Endothelial cell of umbilical vein (primary cell): ENCODE data around the gene SDF4. TPM values are rescaled to one million over a fixed set of nuclear protein-coding genes. Genes with fewer than 3 reads are reported as not detected.

Experiments
- BruUV-seq: library from RNA; stranded (reverse); fragments of 400-500 nt; replicated peaks from 2 replicates; lab custom pipeline; 2021; lab: Mats Ljungman, UMichigan
- CTCF ChIA-PET: fragments of 300-600, 350-600 bp; sonication (Branson Sonifier 250); formaldehyde crosslinking; loops from one replicate; lab custom pipeline; 2021; ENCODE audit warnings: antibody characterized with exemption, inconsistent platforms; lab: Charles Lee
- POLR2A ChIA-PET: fragments of 300-600, 350-600 bp; sonication (Branson Sonifier 250); formaldehyde crosslinking; loops from one replicate; lab custom pipeline; 2021; ENCODE audit warnings: antibody characterized with exemption, inconsistent platforms; lab: Charles Lee
- DNase-seq: peaks from one replicate; pipeline ENCODE4 v3.0.0-alpha.2; 2011; ENCODE audit warnings: low read depth, low spot score
- FAIRE-seq: peaks from 2 replicates; lab custom pipeline; 2011; peaks lifted over from hg19 to GRCh38; lab: Jason Lieb, UNC
- H2AFZ ChIP-seq: 2 replicates; pipeline ENCODE4 v1.6.0; 2012; ENCODE audit warnings: low read depth, low read length, control low read depth, inconsistent platforms
- H3K27ac ChIP-seq: 2 replicates; pipeline ENCODE4 v1.5.1; 2011; ENCODE audit warnings: low read depth, mild to moderate bottlenecking, control low read depth, low read length, moderate library complexity; ENCODE audit not compliant: insufficient read depth
- H3K27me3 ChIP-seq, 2 experiments: 2 replicates each; pipeline versions ENCODE4 v1.6.0 to v1.6.1; 2011; ENCODE audit warnings: low read length in 2 of 2, mixed read lengths in 1 of 2; ENCODE audit not compliant: control insufficient read depth in 2 of 2, insufficient read depth in 2 of 2
- H3K36me3 ChIP-seq, 2 experiments: 2 replicates in 1 of 2; 3 replicates in 1 of 2; pipeline ENCODE4 v1.5.1; 2011; ENCODE audit warnings: low read length in 2 of 2, mild to moderate bottlenecking in 1 of 2, moderate library complexity in 1 of 2; ENCODE audit not compliant: control insufficient read depth in 2 of 2, insufficient read depth in 2 of 2; ENCODE audit errors: extremely low read depth in 1 of 2
- H3K4me1 ChIP-seq: 3 replicates; pipeline ENCODE4 v1.5.1; 2011; ENCODE audit warnings: mild to moderate bottlenecking, low read length; ENCODE audit not compliant: control insufficient read depth, insufficient read depth; ENCODE audit errors: extremely low read depth
- H3K4me2 ChIP-seq: 2 replicates; pipeline ENCODE4 v1.6.1; 2011; ENCODE audit warnings: low read length, control low read depth, mixed read lengths; ENCODE audit not compliant: insufficient read depth
- H3K4me3 ChIP-seq, 3 experiments: fragments of 200-600 bp in 1 of 3; sonication (generic), shearing (Covaris generic) in 1 of 3; replicated peaks in 1 of 3; 2 replicates each; pipeline ENCODE4 v1.5.1; 2011 to 2016; ENCODE audit warnings: control low read depth in 3 of 3, low read length in 3 of 3, mild to moderate bottlenecking in 2 of 3, inconsistent platforms in 1 of 3, low read depth in 1 of 3, moderate library complexity in 1 of 3; ENCODE audit not compliant: insufficient read depth in 1 of 3
- H3K79me2 ChIP-seq: 2 replicates; pipeline ENCODE4 v1.6.0; 2012; ENCODE audit warnings: low read length, inconsistent platforms; ENCODE audit not compliant: control insufficient read depth, insufficient read depth
- H3K9ac ChIP-seq: replicated peaks from 2 replicates; pipeline ENCODE3; 2011; ENCODE audit warnings: low read length, control low read depth; ENCODE audit not compliant: insufficient read depth; ENCODE audit errors: extremely low read depth
- H3K9me1 ChIP-seq: replicated peaks from 3 replicates; pipeline ENCODE4 v1.6.0; 2011; ENCODE audit warnings: mild to moderate bottlenecking, low read length; ENCODE audit not compliant: control insufficient read depth, insufficient read depth; ENCODE audit errors: extremely low read depth
- H3K9me3 ChIP-seq: replicated peaks from 2 replicates; pipeline ENCODE4 v1.5.1; 2012; ENCODE audit warnings: low read length, inconsistent platforms; ENCODE audit not compliant: control insufficient read depth, insufficient read depth
- H4K20me1 ChIP-seq: replicated peaks from 2 replicates; pipeline ENCODE3; 2011; ENCODE audit warnings: mild to moderate bottlenecking, low read length; ENCODE audit not compliant: control insufficient read depth, insufficient read depth; ENCODE audit errors: extremely low read depth
- CTCF ChIP-seq, 2 donors: IDR thresholded peaks; 1 replicate in 1 of 2; 2 replicates in 1 of 2; pipeline ENCODE4 v1.5.1; 2011; ENCODE audit warnings: low read length in 2 of 2, mild to moderate bottlenecking in 2 of 2, moderate library complexity in 2 of 2, control low read depth in 1 of 2, inconsistent platforms in 1 of 2, low read depth in 1 of 2; ENCODE audit not compliant: insufficient read depth in 1 of 2; ENCODE audit errors: extremely low read depth in 1 of 2
- EZH2 ChIP-seq: IDR thresholded peaks from 2 replicates; pipeline ENCODE4 v1.6.1; 2012; ENCODE audit warnings: borderline replicate concordance, low read depth, mild to moderate bottlenecking, moderate library complexity, low read length, inconsistent platforms; ENCODE audit not compliant: severe bottlenecking
- FOS ChIP-seq: IDR thresholded peaks from 2 replicates; pipeline ENCODE4 v1.6.1; 2011; ENCODE audit warnings: mild to moderate bottlenecking, low read length, moderate library complexity, borderline replicate concordance; ENCODE audit not compliant: insufficient read depth
- GATA2 ChIP-seq: IDR thresholded peaks from 2 replicates; pipeline ENCODE4 v1.7.0; 2011; ENCODE audit warnings: low read depth, mild to moderate bottlenecking, moderate library complexity, mixed read lengths, low read length; ENCODE audit not compliant: insufficient read length, insufficient read depth
- JUN ChIP-seq: IDR thresholded peaks from 2 replicates; pipeline ENCODE4 v1.6.1; 2011; ENCODE audit warnings: borderline replicate concordance, low read depth; ENCODE audit not compliant: insufficient read length, insufficient read depth
- MAX ChIP-seq: IDR thresholded peaks from 2 replicates; pipeline ENCODE4 v1.6.1; 2011; ENCODE audit not compliant: insufficient read depth, insufficient read length
- MYC ChIP-seq: IDR thresholded peaks from one replicate; pipeline ENCODE4 v1.6.1; 2011; ENCODE audit warnings: mild to moderate bottlenecking, low read depth, low read length
- POLR2A ChIP-seq: IDR thresholded peaks from 2 replicates; pipeline ENCODE4 v1.6.1; 2012; ENCODE audit warnings: low read depth, mild to moderate bottlenecking, control low read depth, low read length
- POLR2AphosphoS5 ChIP-seq: IDR thresholded peaks from 2 replicates; pipeline ENCODE4 v1.6.1; 2012; ENCODE audit warnings: low read depth, mild to moderate bottlenecking, control low read depth, low read length, moderate library complexity; ENCODE audit not compliant: insufficient read depth
- dilution Hi-C: fragments of 300-500 bp; cut with MboI; formaldehyde crosslinking; loops from one replicate; pipeline ENCODE4 v1.15.0; 2019; ENCODE audit warnings: low sequenced_read_pairs; ENCODE audit not compliant: extremely low pct_ligation_motif_present
- intact Hi-C: fragments of 100-400 bp; cut with micrococcal nuclease; formaldehyde crosslinking; loops from one replicate; pipeline ENCODE4 v1.10.0; 2022
- polyA plus RNA-seq, 4 experiments: library from polyadenylated mRNA; depleted of rRNA in 3 of 4; stranded (reverse) in 3 of 4; unstranded in 1 of 4; fragments of >200 nt; gene quantifications; 2 replicates each; pipeline versions ENCODE4 v1.2.1 to v1.2.3, GENCODE V29; 2011 to 2012; ENCODE audit warnings: missing spikeins in 1 of 4
- total RNA-seq: library from RNA; stranded (reverse); gene quantifications from 2 replicates; pipeline ENCODE4 v1.2.3, GENCODE V29; 2021

SDF4 gene
- total and polyA plus RNA-seq, 2 donors (not counting 3 experiments of a cell fraction or from before 2014, with no cell fraction given) = 175 to 185 TPM

- Histone ChIP-seq H3K36me3 (no peaks in the 10 kb centered on the region), H3K4me3 (no peak overlapping the region), H3K4me2 (no peak overlapping the region), H2AFZ (no peak overlapping the region), H3K9ac (no peak overlapping the region), H3K4me1 (no peaks in the 10 kb centered on the region), H3K27ac (no peak overlapping the region), H4K20me1 (no peaks in the 10 kb centered on the region), H3K79me2 (no peaks in the 10 kb centered on the region), H3K9me3 (no peaks in the 10 kb centered on the region), H3K9me1 (no peaks in the 10 kb centered on the region), H3K27me3 (peaks cover 0 to 5% of the 10 kb centered on the region in 2 experiments)
- CTCF ChIA-PET = interaction anchor here (1.2 kb wide), 1 partner anchor 50 kb away, joined by 3 read pairs; no protein-coding TSS in a partner anchor
- POLR2A ChIA-PET = no interaction called here
- no TSS peak for BruUV-seq
- TF ChIP-seq MYC = no peak
- dilution Hi-C loops = no loop called here
- no peak for DNase-seq
- no peak for FAIRE-seq
- intact Hi-C loops = no loop called here
These were observed 9.9 kb upstream of the SDF4 start for GRCh38 chr1:1241588-1242219.

DNA sequence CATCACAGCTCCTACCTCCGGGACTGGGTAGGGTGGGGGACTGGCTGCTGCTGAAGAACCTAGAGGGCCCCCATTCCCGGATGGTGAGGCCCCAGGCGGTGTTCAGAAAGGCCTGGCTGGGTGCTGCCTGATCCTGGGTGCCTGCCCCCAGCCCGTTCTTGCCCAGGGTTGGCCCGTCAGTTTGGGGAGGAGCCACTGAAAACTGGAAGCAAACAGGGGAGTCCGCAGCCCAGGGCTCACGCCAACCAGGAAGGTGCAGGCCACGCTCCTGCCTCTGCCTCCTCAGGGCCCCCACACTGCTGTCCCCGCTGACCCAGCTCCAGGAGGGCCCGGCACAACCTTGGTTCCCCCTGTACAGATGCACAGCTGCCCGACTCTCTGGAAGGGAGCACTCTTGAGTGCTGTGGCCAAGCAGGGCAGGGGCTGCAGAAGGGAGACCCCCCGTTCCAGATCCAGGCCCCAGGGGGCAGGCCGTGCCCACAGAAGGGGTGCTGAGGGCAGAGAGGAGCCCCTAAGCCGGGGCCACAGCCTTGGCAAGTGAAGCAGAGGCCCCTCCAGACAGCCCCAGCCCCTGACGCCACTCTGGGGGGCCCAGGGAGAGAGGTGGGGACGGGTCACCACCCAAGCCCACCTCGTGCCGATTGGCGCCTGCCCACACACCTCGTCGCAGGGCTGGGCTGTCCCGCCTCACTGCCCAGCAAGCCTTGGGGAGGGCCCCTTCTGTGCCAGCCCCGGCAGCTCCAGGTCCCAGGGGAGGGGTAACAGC lies 9.2 kb upstream of the SDF4 start:
- intact Hi-C loops = no loop called here
- CTCF ChIA-PET = no interaction called here
- Histone ChIP-seq H3K9ac (no peak overlapping the region), H3K4me3 (no peak overlapping the region), H3K4me2 (no peak overlapping the region), H2AFZ (no peak overlapping the region), H3K79me2 (no peaks in the 10 kb centered on the region), H3K36me3 (no peaks in the 10 kb centered on the region), H3K27me3 (no peaks in the 10 kb centered on the region), H3K4me1 (no peaks in the 10 kb centered on the region), H3K9me1 (no peaks in the 10 kb centered on the region), H4K20me1 (no peaks in the 10 kb centered on the region), H3K9me3 (no peaks in the 10 kb centered on the region), H3K27ac (no peak overlapping the region)
- dilution Hi-C loops = no loop called here
- BruUV-seq = no TSS peak
- no peak for DNase-seq
- POLR2A ChIA-PET = no interaction called here
- FAIRE-seq = no peak
- TF ChIP-seq FOS (no peak), GATA2 (no peak), POLR2A (no peak), POLR2AphosphoS5 (no peak), EZH2 (no peak), MAX (no peak), JUN (no peak), MYC (no peak), CTCF (IDR thresholded peaks at IDR 0.05; ENCODE audit: extremely low read depth in 1 of 2, insufficient read depth in 1 of 2, low read depth in 1 of 2, low read length in 2 of 2) (no peak)
